Measurements from ENCODE around the gene DONSON. TPM values are rescaled to one million over a fixed set of nuclear protein-coding genes. Genes with fewer than 3 reads are reported as not detected.

DONSON gene
- total RNA-seq, 1 experiment from 2014 or later, result 9.3 TPM

GRCh38 chr21:33566514-33566913 is 22.0 kb downstream of the DONSON start:
- CTCF ChIA-PET, result interaction anchor here (1.2 kb wide), 1 partner anchor 10 kb away, joined by 3 read pairs; no protein-coding TSS in a partner anchor
- Mint-ChIP-seq H3K27ac (ENCODE audit: low read depth, unreplicated experiment) (no peak overlapping the region), H3K4me1 (ENCODE audit: insufficient read depth, unreplicated experiment) (peaks cover 4% of the 10 kb centered on the region), H3K9me3 (ENCODE audit: unreplicated experiment) (no peaks in the 10 kb centered on the region), H3K36me3 (ENCODE audit: insufficient read depth, unreplicated experiment) (peaks cover 77% of the 10 kb centered on the region), H3K4me3 (ENCODE audit: unreplicated experiment) (no peak overlapping the region), H3K27me3 (ENCODE audit: insufficient read depth, unreplicated experiment) (no peaks in the 10 kb centered on the region)
- DNase-seq (ENCODE audit: unreplicated experiment), result no peak
- intact Hi-C loops (cut with micrococcal nuclease), result no loop called here
- BruUV-seq (replicated peaks), result no TSS peak
- POLR2A ChIA-PET, result interaction anchor here (0.8 to 3.4 kb wide), 4 partner anchors 19 to 64 kb away, joined by 3 to 18 read pairs (median 6); partner anchors contain the start of genes GART and SON
- TF ChIP-seq CTCF (IDR thresholded peaks at IDR 0.05; ENCODE audit: unreplicated experiment), result no peak

GRCh38 chr21:33562389-33562788 is 26.1 kb downstream of the DONSON start:
- intact Hi-C loops (cut with micrococcal nuclease), result no loop called here
- no peak overlapping the region for H3K4me3 Mint-ChIP-seq (ENCODE audit: unreplicated experiment)
- H3K27me3 Mint-ChIP-seq (ENCODE audit: insufficient read depth, unreplicated experiment), result no peaks in the 10 kb centered on the region
- no peak for TF ChIP-seq CTCF (IDR thresholded peaks at IDR 0.05; ENCODE audit: unreplicated experiment)
- H3K4me1 Mint-ChIP-seq (ENCODE audit: insufficient read depth, unreplicated experiment), result peaks cover 6% of the 10 kb centered on the region
- POLR2A ChIA-PET, result interaction anchor here (0.5 to 2.3 kb wide), 5 partner anchors 18 to 247 kb away, joined by 3 to 8 read pairs (median 3); partner anchors contain the start of genes DONSON and SON
- H3K9me3 Mint-ChIP-seq (ENCODE audit: unreplicated experiment), result no peaks in the 10 kb centered on the region
- DNase-seq (ENCODE audit: unreplicated experiment), result no peak
- H3K27ac Mint-ChIP-seq (ENCODE audit: low read depth, unreplicated experiment), result no peak overlapping the region
- no TSS peak for BruUV-seq (replicated peaks)
- CTCF ChIA-PET, result no interaction called here
- H3K36me3 Mint-ChIP-seq (ENCODE audit: insufficient read depth, unreplicated experiment), result peaks cover 81% of the 10 kb centered on the region

- no peaks in the 10 kb centered on the region for H3K27me3 Mint-ChIP-seq (ENCODE audit: insufficient read depth, unreplicated experiment)
- ChIA-PET CTCF (no interaction called here), POLR2A (interaction anchor here (0.6 to 2.3 kb wide), 2 partner anchors 18 to 48 kb away, joined by 4 to 8 read pairs; partner anchors contain the start of gene SON)
- no peak overlapping the region for H3K4me3 Mint-ChIP-seq (ENCODE audit: unreplicated experiment)
- intact Hi-C loops (cut with micrococcal nuclease), result no loop called here
- H3K9me3 Mint-ChIP-seq (ENCODE audit: unreplicated experiment), result no peaks in the 10 kb centered on the region
- H3K36me3 Mint-ChIP-seq (ENCODE audit: insufficient read depth, unreplicated experiment), result peaks cover 81% of the 10 kb centered on the region
- peaks cover 11% of the 10 kb centered on the region for H3K4me1 Mint-ChIP-seq (ENCODE audit: insufficient read depth, unreplicated experiment)
- TF ChIP-seq CTCF (IDR thresholded peaks at IDR 0.05; ENCODE audit: unreplicated experiment), result no peak
- H3K27ac Mint-ChIP-seq (ENCODE audit: low read depth, unreplicated experiment), result no peak overlapping the region
- DNase-seq (ENCODE audit: unreplicated experiment), result no peak
- no TSS peak for BruUV-seq (replicated peaks)
These were observed 27.1 kb downstream of the DONSON start for GRCh38 chr21:33561373-33561772.

GRCh38 chr21:33560965-33561364 is 27.5 kb downstream of the DONSON start:
- POLR2A ChIA-PET, result interaction anchor here (2.3 kb wide), 1 partner anchor 18 kb away, joined by 8 read pairs; the partner anchor contains the start of gene SON
- intact Hi-C loops (cut with micrococcal nuclease), result no loop called here
- peaks cover 81% of the 10 kb centered on the region for H3K36me3 Mint-ChIP-seq (ENCODE audit: insufficient read depth, unreplicated experiment)

More at GRCh38 chr21:33560965-33561364, 27.5 kb downstream of the DONSON start:
- CTCF ChIA-PET, result no interaction called here
- no peak for TF ChIP-seq CTCF (IDR thresholded peaks at IDR 0.05; ENCODE audit: unreplicated experiment)
- Mint-ChIP-seq H3K4me1 (ENCODE audit: insufficient read depth, unreplicated experiment) (peaks cover 15% of the 10 kb centered on the region), H3K4me3 (ENCODE audit: unreplicated experiment) (no peak overlapping the region), H3K27me3 (ENCODE audit: insufficient read depth, unreplicated experiment) (no peaks in the 10 kb centered on the region), H3K27ac (ENCODE audit: low read depth, unreplicated experiment) (no peak overlapping the region), H3K9me3 (ENCODE audit: unreplicated experiment) (peaks cover 2% of the 10 kb centered on the region)
- no peak for DNase-seq (ENCODE audit: unreplicated experiment)
- no TSS peak for BruUV-seq (replicated peaks)
